HG02870 (cell line): ENCODE results near the gene MRTFA.

ENCODE experiments used
- ATAC-seq: cut with Tn5 transposase; IDR thresholded peaks from one replicate; pipeline ENCODE4 v1.9.1; 2021; ENCODE audit warnings: mild to moderate bottlenecking, moderate library complexity; ENCODE audit not compliant: unreplicated experiment

The MRTFA gene

DNA sequence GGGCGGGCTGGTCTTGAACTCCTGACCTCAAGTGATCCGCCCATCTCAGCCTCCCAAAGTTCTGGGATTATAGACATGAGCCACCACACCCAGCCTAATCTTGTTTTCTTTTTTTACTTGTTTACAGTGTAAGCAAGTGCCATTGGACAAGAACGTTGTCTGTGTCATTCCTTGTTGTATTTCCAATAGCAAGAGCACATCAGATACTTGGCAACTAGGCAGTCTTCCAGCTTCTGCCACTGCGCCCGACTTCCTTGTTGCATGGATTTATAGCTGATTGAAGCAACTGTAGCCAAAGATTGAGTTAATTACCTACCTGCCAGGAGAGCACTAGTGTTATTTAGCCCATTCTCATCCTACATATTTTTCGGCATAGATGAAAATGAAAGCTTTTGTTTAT is 269.2 kb downstream of the MRTFA start:
- ATAC-seq: no peak

DNA sequence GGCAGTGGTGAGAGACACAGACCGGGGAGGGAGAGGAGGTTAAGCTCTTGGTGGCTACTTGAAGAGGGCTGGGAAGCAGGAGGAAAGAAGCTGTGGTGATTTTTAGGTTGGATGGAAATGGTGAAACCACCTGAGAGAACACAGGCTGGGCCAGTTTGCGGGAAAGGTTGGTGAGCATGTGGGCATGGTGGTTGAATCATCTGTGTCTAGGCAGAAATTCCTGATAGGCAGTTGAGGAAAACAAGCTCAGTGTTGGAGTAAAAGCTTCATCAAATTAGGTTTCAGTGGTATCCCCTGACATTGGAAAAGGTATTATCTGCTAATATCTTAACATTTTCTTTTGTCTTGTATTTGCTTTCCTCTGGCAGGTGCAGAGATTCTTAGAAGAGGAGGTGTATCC is 270.5 kb downstream of the MRTFA start:
- ATAC-seq: no peak

DNA sequence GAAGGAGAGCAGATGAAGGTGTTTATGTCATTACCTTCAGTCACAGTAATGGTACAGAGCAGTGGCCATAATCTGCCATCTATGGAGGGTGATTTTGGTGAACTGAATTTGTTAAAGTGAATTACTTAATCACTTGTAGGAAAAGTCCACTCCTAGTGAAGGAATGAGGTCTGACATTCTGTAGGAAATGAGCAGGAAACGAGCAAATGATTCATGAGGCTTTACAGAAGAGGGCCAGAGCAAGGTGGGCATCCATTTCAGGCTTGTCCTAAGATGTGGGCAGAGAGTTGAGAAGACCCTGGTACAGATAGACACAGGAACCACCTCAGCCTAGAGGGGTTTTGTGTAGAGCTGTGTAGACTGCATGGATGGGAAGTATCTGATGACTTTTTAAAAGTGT is 272.1 kb downstream of the MRTFA start:
- no peak for ATAC-seq

DNA sequence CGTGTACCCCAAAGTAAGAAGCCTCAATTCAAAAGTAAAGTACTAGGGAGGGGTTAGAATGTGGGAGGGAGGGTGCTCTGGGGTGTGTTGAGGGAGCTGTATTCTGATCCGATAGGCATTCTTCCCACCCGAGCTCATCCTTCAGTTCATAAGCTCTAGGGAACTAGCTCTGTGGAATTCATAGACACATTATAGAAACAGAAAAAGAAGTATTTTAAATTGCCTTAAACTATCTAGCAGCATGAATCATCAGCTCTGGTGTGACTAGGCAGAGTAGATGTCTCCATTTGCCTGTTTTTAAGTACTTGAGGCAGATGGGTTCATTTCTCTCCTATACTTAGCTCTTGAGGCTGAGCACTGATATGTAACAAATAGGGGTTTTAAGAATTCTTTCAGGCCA is 273.5 kb downstream of the MRTFA start:
- no peak for ATAC-seq

DNA sequence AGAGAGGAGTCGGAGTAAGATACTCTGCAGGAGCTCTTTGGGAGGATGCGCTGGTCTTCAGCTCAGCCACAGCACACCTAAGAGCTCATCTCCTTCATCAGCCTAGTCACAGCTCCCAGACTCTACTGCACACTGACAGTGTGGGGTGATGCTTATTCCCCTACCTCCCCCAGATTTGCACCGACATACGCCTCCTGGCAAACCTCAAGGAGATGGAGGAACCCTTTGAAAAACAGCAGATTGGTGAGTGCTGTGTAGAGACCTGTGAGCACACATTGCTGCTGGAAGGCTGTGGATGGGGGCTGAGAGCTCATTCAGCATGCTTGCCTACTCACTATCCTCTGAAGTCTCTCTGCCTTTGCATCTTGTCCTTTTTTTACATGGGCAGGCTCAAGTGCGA is 275.4 kb downstream of the MRTFA start:
- ATAC-seq: no peak
